Renal pelvis (tissue), 4 donors: ENCODE data around the gene CC2D2A. TPM values are rescaled to one million over a fixed set of nuclear protein-coding genes. Genes with fewer than 3 reads are reported as not detected.
"Not testable (repeated sequence)": the region's sequence is repeated elsewhere in the genome, so short reads cannot be mapped to it uniquely, and the experiment has no call there.

Experiments used
- DNase-seq: peaks from one replicate; pipeline ENCODE4 v3.0.0-alpha.2; 2013
- polyA plus RNA-seq, 3 donors: library from polyadenylated mRNA; unstranded; fragments of 120-200 nt; gene quantifications; one replicate each; pipeline ENCODE4 v1.2.1, GENCODE V29; 2013; ENCODE audit not compliant: insufficient read length in 3 of 3

The CC2D2A gene
- polyA plus RNA-seq, 3 donors = 48.1 to 58.4 (median 49.0) TPM

DNA sequence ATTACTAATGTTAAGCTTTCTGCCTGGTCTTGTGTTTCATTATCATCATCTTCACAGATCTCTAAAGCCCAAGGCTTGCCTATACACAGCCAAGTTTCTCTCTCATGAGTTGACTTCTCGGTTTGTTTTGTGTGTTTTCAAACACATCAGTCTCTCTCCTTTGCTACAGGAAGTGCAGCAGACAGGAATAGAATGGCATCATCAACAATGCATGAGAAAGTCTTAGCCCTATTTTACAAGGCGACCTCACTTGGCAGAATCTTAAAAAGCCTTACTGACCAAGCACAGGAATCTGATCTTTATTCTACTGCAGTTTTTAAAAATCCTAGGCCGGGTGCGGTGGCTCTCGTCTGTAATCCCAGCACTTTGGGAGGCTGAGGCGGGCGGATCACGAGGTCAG lies 36.8 kb downstream of the CC2D2A start:
- DNase-seq = no peak

DNA sequence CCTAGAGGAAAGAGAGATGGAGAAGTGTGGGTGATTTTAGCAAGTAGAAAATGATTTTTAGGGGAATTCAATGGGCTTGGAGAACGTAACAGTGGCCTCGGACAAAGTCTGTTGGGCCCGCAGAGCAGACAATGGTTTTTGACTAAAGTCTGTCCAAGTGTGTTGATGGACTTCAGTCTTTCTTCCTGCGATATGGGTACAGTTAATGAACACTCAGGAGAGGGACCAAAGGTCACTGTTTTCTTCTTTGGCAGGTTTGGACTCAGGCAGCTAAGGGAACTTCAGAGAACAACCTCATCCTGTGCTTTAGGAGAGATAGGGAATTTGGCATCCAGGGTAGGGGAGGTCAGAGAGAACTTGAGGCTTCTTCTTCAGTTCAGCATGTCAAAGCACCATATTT lies 38.0 kb downstream of the CC2D2A start:
- DNase-seq = no peak

DNA sequence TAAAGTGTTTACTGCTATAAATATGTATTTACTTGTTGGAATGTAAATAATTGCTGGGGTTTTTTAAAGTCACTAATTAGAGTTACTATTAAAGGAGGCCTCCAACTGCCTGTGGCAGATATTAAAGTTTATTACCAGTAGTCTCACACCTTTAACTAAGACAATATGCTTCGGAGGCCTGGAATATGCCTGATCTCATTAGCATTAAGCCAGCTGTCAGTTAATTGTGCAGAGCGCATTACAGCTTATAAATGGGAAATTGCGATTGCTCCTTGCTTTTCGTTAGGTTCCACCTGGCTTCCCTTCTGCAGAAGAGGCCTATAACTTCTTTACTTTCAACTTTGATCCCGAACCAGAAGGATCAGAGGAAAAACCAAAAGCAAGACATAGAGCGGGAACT lies 41.3 kb downstream of the CC2D2A start:
- DNase-seq = no peak

DNA sequence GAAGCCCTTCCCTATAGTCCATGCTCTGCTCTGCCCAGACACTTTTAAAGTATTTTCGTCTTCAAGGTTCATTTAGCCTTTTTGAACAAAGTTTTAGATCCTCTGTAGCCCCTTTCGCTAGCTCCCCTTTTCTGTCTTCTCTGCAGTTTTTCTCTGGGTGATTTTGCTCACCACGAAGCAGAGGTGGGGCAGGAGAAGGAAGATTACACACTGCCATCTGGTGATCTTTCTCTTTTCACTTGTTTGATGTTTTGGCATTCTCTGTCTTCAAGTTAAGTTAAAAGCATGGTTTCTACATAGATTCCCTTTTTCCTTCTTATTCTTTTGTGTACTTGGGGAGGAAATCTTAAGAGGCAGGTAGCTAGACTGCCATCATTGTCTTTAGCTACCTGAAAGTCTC lies 43.9 kb downstream of the CC2D2A start:
- no peak for DNase-seq

DNA sequence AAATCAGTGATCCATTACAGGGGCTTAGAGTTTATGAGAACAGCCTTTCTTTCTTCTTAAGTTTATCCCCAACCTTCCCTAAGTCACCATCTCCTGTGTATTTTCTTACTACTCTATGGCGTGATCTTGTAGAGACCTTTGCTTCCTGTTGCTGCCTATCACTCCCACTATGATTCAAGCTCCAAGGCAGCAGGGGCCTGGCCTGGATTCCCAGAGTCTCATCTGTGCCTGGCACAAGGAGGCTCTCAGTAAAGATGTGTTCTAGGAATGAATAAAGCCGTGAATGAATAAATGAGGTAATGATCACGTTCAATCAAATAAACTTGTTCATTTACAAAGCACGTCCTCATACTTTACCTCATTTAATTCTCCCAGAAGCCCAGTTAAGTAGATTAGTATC lies 45.4 kb downstream of the CC2D2A start:
- DNase-seq = no peak

DNA sequence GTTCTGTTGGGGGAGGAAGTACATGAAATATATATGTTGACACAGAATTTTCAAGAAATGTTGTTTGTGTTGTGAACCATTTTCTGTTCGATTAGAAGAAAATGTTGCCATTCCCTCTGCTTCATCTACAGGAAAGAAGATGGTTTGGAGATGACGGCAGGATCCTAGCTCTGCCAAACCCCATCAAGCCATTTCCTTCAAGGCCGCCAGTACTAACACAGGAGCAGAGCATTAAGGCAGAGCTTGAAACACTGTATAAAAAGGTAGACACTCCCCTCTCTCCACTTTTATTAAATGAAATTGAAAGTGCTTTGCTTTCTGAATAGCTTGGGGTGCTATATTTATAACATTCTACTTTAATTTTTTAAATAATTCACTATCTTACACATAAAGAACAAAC lies 46.8 kb downstream of the CC2D2A start:
- no peak for DNase-seq

DNA sequence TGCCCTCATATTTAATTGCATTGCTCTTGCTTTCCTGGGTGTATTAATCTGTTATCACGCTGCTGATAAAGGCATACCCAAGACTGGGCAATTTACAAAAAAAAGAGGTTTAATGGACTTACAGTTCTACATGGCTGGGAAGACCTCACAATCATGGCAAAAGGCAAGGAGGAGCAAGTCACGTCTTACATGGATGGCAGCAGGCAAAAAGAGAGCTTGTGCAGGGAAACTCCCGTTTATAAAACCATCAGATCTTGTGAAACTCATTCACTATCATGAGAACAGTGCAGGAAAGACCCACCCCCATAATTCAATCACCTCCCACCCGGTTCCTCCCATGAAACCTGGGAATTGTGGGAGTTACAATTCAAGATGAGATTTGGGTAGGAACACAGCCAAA lies 48.0 kb downstream of the CC2D2A start:
- DNase-seq = not testable (repeated sequence)

DNA sequence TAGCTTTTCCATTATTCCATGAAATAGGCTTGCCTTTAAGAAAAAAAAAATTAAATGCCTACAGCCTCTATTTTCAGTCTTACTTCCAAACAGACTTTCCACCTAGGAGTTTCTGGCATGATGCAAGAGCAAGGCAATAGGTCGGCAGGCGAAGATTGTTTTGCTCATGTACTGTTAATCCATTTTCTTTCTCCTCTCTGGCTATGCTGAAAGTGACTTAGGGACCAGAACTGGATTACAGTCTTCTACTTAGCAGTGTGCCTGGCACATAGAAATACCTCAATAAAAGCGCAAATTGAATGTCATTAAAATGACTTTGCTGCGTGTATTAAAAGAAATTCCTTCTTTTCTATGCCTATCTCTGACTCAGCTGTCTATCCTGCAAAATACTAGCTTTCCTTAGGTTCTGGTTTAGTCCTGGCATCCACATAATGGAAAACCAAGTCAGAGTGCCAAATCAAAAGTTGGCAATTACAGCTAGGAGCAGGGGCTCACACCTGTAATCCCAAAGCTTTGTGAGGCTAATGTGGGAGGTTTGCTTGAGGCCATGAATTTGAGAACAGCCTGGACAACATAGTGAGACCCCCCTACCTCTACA lies 51.9 kb downstream of the CC2D2A start:
- no peak for DNase-seq

DNA sequence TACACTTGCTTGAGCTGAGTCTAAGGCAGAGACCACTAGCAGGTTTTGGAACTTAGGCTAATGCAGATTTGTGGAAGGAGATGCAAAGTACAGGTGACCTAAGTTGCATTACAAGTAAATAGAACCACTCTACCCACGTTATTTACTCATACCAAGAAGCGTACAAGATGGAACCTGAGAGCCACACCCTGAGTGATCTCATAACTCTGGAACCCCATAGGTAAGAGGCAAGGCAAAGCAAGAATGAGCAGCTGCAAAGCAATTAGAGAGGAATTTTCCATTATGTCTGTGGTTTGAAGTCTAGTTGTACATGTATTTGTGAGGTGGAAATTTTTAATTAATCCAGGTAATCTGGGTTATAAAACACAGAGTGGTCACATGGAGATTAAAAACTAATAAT lies 55.4 kb downstream of the CC2D2A start:
- DNase-seq = no peak

DNA sequence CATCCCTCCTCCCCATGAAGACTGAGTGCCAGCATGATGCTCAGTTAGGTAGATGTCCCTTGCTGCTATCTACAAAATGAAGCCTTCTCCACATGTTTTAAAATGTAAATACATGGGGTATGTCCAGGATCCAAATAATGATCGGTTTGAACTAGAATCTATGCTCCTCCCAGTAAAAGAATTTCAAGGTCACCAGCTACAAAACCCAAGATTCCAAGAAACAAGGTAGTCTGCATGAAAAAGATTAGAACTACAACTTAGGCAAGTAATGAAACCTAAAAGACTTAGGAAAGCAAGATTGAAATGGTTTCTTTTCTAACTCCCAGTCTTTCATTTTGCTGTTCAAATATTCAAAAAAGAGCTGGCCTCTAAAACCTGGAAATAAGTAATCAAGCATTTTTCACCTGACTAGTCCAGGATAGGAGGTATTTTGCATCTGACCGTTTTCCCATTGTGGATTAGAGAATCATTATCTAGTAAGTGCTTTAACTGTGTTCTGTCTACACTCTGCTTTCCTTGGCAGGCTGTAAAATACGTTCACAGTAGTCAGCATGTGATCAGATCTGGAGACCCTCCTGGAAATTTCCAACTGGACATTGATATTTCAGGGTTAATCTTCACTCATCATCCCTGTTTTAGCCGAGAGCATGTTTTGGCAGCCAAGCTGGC lies 57.4 kb downstream of the CC2D2A start:
- peak; percentile 15 for DNase-seq

DNA sequence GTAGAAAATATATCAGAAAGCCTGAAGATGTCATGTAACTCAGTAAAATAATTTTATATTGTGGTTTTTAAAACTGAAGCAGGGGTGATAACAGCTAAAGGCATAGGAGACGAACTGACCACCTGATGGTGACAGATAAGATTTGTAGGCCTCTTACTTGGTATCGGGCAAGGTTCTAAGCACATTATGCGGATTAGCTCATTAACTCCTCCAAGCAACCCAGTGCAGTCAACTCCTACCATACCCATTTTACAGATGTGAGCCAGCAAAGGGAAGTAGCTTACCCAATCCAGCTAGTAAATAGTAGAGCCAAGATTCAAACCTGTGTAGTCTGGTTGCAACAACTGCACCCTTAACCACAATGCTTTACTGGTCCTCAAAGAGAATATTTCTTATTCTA lies 62.1 kb downstream of the CC2D2A start:
- DNase-seq = no peak

DNA sequence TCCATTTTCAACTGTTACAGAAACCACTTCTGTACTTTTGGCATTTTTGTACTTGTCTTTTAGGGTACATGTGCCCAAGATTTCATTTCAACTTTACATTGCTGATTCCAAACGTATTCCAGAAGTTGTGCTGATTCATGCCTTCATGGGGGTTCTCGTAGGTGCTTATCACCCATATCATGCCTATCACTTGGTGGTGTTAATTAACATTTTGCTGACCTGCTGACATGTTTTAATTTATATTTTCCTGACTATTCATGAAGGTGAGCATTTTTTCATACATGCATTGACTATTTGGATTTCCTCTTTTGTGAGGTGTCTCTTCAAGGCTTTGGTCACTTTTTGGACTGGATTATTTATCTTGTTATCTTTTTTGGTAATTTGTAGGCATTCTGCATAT lies 64.1 kb downstream of the CC2D2A start:
- DNase-seq = no peak

DNA sequence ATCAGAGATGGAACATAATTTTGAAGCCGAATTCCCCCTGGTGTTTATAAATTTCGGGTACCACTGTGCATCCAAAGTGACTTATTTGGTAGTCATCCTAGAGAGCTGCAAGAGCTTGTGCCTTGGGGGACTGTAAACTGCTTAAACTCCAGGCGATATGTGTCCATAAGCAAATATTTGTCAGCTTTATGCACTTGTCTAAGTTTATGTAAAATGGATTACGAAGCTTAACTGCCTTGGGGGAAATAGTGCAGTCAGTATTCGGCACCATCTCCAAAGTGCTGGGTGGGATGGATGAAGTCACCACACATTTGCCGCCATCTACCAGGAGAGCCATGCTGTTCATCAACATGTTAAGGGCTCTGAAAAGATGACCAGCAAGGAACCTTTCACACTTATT lies 65.9 kb downstream of the CC2D2A start:
- no peak for DNase-seq

DNA sequence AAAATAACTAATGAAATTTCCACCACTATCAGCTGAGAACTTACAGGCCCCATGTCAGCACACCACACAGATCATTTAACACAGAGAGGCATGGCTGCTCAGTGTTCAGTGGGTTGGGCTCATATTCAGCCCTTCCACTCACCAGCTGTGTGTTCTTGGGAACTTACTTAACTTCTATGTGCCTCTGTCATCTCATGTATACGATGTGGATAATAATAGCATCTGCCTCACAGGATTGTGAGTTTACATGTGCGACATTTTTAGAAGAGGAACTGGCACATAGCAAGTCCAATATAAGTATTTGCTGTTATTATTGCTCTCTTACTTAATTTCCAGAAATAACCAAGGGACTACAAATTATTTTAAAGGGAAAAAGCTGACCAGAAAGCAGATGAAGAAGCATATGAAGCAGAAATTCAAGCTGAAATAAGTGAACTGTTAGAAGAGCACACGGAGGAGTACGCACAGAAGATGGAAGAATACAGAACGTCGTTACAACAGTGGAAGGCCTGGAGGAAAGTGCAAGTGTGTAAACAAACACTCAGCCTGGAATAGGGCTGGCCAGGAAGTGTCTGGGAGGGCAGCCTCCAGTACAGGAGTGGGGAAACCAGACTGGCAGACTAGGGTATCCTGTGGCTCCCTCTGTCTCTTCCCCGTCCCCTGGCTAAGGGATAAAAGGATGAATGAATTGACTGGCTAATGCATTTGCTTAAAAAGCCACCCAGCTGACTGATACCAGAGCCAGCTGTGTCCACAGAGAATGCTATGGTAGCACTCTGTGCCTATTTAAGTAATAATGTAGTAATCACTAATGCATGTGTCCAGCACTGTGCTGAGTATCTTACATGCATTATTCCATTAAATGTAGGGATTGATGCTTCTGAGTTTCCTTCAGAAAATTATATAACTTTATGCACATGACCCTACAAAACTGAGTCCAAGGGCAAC lies 67.1 kb downstream of the CC2D2A start:
- DNase-seq = no peak

DNA sequence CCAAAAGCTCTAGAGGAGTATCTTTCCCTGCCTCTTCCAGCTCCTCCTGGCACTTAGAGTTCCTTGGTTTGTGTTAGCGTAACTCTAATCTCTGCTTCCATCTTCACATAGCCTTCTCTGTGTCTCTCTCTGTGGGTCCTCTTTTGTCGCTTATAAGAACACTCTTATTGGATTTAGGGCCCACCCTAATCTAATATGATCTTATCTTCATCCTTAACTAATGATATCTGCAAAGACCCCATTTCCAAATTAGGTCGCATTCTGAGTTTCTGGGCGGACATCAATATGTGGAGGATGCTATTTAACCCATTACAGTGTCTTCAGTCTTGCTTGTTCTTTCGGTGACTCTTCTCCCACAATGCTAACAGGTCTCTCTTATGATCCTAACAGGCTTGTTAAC lies 72.3 kb downstream of the CC2D2A start:
- no peak for DNase-seq

DNA sequence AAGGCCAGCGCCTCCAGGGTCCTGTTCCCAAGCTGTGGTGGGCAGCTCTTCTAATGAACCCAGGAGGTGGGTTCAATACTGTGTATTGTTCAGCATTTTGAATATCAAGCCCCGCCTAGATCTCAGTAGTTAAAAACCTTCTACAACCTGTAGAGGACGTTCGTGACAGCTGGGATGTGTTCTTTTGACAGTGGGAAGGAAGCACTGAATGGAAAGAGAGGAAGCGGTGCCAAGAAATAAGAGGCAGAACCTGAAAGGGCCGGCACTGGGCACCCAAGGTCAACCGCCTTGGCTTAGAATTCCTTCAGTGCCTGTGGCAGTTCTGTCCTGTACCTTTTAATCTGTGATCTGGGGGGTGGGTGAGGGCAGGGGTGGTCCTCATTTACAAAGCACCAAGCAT lies 73.1 kb downstream of the CC2D2A start:
- DNase-seq = no peak

DNA sequence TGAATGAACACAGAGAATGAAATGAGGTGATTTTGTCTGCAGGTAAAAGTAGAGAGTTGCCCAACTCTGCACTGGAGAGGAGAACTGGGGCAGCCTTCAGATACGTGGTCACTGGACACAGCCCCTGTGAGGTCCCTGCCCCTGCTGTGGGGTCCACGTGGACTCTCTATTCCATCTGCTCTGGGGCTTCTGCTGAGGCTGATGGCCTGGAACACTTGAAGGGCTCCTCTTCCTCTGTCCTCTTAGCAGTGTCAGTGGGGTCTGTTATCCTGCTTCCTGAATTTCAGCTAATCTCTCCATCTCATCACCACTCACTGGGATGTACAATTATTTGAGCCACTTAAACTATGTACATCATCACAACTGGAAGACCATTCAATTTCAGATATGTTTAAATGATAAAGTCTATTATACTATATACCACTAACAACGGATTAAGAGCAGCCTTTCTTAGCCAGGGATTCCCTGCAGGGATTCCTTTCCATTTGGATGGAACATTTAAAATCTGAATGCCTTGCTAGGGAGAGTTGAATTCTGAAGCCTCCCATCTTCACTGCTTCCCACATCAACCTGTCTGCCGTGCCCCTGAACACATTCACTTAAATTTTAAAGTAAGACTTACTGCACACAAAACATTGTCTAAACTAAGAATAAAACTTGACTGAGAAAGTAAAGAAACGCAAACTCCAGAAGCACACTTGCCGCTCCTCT lies 74.0 kb downstream of the CC2D2A start:
- no peak for DNase-seq

DNA sequence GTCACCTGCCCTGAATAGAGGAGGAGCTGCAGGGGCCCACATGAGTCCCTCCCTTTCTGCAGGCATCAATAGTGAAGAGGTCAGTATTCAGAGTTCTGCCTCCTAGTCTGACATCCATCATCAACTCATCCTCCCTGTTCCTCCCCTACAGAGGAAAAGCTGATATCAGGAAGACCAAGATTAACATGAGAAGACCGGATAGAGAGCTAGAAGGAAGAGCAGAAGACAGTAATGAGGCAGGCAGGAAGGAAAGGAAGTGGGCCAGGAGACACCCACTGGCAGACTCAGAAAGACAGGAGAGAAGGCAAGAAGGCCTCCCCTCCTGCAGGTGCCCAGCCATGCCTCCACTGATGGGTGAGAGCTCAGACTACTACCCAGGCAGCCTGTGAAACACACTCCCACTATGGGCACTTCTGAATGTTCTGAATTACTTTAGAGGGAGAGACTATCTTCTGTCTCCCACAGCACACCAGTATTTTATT lies 74.6 kb downstream of the CC2D2A start:
- no peak for DNase-seq

DNA sequence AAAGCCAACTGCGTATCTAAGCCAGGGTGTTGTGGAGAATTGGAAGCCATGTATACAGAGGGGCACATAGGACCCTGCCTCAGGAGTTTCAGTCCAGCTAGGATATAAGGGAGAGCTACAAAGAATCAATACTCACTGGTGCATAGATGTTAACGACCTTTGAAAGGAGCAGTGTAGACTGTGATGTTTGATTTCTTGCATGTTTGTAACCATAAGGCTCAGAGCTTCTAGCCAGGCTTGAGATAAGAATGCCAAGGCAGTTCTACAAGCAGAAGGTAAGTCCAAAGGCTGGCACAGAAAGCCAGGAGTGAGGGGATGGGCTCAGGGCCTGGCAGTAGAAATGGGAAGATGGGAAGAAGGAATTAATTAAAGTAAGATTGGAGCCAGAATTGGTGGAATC lies 75.7 kb downstream of the CC2D2A start:
- DNase-seq = no peak

DNA sequence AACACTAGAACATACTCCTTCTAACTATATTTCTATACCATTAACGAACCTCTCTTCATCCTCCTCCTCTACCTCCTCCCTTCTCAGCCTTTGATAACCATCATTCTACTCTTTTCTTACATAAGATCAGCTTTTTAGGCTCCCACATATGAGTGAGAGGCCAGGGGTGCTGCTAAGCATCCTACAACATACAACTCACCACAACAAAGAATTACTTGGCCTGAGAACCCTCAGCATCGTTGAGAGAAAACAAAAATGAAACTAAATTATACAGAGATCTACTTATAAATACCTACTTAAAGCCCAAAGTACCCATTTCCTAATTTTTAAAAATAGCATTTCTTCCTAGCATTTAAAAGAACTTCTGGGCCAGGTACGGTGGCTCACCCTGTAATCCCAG lies 77.7 kb downstream of the CC2D2A start:
- DNase-seq = no peak

DNA sequence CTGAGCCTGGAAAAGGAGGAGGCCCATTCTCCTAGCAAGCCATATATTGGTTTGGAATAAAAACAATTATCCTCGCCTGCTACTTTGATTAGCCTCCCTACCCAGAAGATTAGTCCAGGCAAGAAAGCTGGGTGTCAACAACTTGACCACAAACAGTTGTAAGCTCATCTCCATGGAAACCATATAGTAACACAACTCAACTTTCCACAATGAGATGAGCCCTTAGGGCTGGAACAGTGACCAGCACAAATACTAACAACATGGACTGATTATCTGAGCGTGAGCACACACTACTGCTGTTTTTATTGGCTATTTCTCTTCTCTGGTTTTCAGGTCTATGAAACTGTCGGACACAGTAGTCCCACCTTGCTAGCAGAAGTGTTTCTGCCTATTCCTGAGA lies 80.8 kb downstream of the CC2D2A start:
- DNase-seq = no peak

DNA sequence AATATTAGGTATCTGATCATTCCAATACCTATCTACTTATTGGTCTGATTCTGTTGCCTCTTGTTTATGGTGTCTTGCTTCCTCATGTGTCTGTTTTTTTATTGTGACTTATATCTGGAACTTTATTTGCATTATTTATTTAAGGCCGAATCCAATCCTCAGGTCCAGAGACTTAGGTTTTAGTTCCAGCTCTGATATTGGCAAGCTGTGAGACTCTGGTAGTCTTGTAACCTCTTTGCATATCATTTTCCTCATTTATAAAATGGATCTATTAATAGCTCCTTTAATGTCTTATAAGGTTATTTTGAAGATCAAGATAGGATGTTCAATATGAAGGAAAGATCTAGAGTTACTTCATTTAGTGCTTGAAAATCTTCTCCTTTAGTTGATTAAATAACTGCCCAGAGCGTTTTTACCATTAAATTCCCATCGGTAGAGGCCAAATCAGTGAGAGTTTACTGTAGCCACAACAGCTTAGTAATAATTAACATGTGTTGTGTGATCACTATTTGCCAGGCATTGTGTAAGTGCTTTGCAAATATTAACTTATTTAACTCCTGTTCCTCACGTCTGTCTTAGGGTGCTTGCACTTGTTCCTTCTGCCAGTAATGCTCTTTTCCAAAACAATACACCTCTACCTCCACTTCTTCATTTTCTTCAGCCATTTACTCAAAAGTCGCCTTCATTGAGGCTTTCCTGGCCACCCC lies 82.2 kb downstream of the CC2D2A start:
- DNase-seq = peak; percentile 16
